ENCODE measurements around the gene SHOC2. TPM values are rescaled to one million over a fixed set of nuclear protein-coding genes. Genes with fewer than 3 reads are reported as not detected.

Gene SHOC2
- total RNA-seq, 1 donor from 2014 or later, result 44.4 TPM

DNA sequence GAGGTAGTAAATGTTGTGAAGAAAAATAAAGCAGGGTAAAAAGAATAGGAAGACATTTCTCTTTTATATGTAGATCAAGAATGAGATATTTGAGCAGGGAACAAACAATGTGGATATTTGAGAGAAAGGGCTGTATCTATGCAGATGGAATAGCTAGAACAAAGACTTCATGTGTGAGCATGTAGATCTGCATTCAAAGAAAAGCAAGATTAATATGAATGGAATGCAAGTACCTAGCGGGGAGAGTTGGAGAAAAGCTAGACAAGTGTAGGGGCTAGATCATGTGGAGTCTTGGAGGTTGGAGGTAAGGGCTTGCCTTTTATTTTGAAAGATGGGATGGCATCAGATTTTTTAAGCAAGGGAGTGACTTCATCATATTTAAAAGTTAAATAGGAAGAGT lies 27.1 kb downstream of the SHOC2 start:
- DNase-seq (ENCODE audit: low read depth, low spot score), result no peak

DNA sequence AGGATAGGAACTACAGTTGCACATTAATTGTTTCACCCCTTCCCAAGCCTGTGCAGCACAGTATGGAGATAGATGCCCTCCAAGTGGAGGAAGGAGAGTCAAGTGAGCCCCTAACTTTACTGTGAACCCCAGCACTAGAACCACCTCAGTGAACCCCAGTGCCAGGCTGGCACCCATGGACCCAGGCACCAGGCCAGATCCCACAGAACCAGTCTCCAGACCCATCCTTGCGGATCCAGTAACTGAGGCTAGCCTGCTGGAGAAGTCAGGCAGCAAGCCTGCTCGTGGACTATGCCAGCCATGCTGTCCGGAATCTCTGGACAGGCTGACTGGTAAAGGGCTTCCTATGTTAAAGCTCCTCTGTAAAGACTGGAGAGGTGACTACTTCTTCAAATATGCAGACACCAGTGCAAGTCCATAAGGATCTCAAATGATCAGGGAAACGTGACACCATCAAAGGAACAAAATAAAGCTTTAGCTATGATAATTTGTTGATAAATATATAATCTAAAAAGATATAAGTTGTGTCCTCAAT lies 27.7 kb downstream of the SHOC2 start:
- no peak for DNase-seq (ENCODE audit: low read depth, low spot score)

DNA sequence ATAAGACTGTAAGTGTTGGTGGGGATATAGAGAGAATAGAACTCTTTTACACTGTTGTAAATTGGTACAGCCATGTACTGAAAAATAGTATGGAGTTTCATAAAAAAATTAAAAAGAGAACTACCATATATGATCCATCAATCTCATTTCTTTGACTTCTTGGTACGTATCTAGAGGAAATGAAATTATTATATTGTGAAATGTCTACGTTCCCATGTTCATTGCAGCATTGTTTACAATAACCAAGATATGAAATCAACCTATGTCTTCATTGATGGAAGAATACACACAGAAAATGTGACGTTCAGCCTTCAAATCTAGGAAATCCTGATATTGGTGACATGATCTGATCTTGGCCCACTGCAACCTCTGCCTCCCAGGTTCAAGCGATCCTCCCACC lies 32.0 kb downstream of the SHOC2 start:
- DNase-seq (ENCODE audit: low read depth, low spot score), result no peak

DNA sequence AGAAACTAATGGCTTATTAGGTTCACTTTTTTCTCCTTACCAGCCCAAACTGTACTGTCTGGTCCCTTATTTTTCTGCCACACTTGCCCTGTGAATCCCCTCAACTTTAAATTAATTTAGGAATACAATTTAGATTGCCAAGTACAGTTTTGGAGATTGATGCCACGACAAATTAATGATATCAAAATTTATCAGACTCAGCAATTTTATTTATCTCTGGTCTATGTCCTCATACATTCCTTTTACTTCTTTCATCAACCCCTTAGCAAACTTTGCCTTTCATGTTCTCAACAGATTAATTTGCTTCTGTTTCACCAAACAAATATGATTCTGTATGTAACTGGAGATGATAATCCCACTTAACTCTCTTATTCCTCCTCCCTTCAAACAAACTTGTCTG lies 38.2 kb downstream of the SHOC2 start:
- DNase-seq (ENCODE audit: low read depth, low spot score), result no peak

DNA sequence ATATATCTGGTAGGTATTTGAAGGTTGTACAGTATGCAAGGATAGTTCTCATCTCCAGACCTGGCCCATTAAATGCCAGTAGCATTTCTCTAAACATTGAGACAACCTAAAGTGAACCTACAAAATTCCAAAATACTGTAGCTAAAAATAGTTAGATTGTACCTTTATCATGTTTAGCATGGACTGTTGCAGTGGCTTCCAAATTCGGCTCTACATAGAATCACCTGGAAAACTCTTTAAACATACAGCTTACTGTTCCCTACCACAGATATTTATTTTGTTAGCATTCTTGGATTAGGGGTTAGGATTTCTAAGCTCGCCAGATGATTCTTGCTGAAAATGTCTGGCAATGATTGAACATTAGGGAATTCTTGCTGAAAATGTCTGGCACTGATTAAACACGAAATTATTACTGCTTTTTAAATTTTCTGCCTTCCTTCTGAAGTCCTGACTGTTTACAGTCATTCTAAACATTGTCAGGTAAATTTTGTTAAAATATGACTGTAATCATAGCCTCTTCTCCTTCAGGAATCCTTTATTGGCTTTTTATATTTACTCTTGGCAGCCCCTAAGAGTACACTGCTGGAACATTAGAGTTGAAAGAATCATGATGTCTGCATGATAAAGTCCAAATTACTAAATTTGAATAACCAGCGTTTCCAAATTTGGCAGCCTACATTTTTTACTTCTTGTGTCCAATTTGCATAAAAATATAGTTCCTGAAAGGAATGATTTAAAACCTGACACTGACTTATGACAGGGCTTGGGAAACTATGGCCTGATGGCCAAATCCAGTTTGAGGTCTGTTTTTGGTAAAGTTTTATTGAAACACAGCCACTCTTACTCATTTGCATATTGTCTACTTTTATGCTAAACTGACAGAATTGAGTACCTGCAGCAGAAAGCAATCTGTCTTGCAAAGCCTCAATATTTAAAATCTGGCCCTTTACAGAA lies 40.3 kb downstream of the SHOC2 start:
- no peak for DNase-seq (ENCODE audit: low read depth, low spot score)

DNA sequence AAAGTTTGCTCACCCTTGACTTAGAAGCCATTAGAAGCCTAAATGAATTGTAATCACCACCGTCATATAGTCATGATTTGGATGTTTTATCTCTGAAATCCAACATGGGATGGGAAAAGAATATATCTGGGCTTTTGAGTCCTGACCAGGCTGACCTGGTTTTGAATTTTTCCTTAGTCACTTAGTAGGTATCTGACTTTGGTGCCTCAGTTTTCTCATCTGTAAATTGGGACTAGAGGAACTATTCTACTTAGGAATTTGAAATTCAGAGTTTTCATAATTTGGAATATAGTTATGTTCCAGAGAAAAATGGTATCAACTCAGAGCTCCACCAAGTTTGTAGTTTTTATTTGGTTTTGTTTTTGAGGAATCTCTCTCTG lies 40.9 kb downstream of the SHOC2 start:
- no peak for DNase-seq (ENCODE audit: low read depth, low spot score)

DNA sequence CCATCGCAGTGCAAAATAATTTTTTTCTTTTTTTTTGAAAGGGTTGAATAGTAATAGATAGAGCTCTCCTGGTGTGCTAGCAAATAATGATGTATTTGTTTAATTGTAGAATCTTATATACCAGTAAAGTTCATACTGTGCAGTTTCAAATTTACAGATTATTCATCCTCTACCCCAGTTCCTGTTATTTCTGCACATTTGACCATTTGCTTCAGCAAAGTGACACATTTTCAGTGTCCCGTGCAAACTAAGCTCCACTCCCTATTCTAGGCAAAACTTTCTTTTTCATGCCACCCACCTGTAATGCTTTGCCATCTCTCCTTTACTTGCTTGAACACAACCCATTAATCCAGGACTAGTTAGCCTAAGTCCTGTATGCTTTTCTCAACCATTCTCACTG lies 43.0 kb downstream of the SHOC2 start:
- DNase-seq (ENCODE audit: low read depth, low spot score), result no peak

DNA sequence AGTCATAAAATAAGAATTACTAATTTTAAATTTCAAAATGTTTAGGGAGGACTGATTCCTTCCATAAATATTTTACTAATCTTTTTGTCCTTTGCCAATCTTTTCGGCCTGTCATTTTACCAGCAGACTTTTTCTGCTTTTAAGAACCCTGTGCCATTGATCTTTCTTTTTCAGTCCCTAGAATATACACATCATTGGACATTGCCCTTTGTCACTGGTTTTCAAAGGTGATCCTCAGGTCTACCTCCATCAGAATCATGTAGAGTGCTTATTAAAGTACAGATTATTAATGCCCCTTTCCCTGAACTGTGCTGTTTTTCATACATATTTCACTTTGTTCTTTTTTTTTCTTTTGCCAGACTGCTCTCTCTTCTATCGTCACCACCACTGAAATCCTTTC lies 43.8 kb downstream of the SHOC2 start:
- no peak for DNase-seq (ENCODE audit: low read depth, low spot score)

DNA sequence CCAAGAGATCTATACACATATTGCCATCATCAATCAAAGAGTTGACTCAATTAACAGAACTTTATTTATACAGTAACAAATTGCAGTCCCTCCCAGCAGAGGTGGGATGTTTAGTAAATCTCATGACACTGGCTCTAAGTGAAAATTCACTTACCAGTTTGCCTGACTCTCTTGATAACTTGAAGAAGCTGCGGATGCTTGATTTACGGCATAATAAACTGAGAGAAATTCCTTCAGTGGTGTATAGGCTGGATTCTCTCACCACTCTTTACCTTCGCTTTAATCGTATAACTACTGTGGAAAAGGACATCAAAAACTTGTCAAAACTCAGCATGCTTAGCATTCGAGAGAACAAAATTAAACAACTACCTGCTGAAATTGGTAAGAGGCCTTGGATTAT lies 45.3 kb downstream of the SHOC2 start:
- DNase-seq (ENCODE audit: low read depth, low spot score), result no peak

DNA sequence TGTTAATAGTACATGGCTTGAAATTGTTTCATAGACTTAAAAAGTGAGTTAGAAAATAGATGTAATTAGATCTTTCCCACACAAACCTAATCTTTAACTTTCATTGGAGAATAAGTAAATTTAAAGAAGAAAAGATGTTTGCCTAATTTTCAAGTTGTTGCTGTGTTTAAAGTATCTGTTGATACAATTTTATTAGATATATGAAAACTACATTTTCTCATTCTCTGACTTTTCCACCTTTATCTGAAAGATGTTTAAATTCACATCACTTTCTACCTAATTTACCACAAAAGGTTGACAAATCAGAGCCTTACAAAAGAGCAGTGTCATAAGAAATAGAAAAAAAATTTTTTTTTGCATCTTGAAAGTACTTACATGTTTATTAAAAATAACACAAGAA lies 45.8 kb downstream of the SHOC2 start:
- no peak for DNase-seq (ENCODE audit: low read depth, low spot score)

DNA sequence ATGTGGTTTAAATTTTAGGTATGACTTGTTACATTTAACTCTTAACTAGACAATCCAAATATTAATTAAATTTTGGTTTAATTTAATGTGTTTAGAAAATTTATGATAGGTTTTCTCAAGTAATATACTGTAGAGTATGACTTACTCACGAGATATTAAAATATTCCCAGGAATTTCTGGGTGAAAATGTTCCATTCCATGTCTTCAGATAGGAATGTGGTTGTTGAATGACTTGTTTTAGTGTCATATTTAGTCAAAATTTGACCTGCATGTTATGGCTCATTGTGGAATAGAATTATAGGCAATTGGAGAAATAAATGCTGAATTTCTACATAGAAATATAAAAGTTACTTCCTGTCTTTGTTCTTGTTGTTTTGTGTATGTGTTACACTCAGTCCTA lies 46.7 kb downstream of the SHOC2 start:
- DNase-seq (ENCODE audit: low read depth, low spot score), result no peak

DNA sequence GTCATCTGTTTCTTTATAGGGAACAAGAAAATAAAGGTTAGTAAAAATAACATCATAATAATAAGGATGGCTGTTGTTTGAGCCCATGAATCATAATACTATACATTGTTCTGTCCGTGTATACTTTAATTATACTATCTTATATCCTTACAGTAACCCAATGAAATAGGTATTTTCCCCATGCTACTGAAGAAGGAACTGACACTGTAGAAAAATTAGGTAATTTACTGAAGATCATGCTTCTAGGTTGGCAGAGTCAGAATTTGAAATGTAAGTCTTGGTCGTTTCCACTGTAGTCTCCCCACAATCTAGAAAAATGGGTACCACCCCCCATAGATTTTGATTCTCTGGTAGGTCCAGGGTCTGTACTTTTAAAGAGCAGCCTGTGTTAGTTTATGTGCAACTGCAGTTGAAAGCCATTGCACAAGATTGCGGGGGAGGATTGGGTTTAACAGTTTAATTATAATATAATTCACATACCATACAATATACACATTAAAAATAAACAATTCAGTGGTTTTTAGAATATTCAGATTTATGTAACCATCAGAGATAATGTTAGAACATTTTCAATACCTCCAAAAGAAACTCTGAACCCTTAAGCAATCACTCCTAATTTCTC lies 47.7 kb downstream of the SHOC2 start:
- DNase-seq (ENCODE audit: low read depth, low spot score), result no peak

DNA sequence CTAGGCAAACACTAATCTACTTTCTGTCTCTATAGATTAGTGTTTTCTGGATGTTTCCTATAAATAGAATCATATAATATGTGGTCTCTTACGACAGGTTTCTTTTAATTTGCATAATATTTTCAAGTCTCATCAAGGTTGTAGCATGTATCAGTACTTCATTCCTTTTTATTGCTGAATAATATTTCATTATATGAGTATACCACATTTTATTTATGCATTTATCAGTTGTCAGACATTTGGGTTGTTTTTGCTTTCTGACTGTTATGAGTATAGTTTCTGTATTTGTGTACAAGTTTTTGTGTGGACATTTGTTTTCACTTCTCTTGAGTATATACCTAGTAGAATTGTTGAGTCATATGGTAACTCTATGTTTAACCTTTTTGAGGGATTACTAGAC lies 48.2 kb downstream of the SHOC2 start:
- DNase-seq (ENCODE audit: low read depth, low spot score), result no peak

DNA sequence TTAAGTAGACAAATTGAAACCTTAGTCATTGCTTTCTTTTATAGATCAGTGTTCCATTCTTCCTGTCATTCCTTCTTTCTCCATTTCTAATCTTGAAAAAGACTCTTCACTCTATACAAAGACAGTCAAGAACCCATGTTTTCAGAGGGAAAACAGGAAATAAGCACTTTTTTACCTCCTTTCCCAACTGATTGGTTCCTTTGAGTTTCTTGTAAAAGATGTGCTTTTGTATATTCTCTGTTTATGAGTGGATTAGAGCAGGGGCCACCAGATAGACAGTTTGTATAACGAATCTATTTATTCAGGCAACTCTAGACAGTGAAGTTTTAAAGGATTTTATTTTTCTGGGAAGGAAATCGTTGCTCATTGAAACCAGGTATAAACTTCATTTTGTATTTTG lies 49.8 kb downstream of the SHOC2 start:
- no peak for DNase-seq (ENCODE audit: low read depth, low spot score)

DNA sequence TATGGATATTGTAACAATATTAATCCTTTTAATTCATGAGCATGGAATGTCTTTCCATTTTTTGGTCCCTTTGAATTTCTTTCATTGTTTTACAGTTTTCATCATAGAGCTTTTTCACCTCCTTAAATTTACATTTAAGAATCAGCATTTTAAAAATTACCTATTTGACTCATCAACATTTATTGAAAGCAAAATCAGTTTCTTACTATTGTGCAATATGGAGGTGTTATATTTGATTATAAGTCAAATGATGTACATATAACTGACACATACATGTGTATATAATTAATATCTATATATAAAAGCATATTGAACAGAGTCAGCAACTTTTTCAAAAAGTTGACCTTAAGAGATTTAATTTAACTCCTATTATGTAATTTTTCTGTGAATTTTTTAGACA lies 52.2 kb downstream of the SHOC2 start:
- no peak for DNase-seq (ENCODE audit: low read depth, low spot score)

DNA sequence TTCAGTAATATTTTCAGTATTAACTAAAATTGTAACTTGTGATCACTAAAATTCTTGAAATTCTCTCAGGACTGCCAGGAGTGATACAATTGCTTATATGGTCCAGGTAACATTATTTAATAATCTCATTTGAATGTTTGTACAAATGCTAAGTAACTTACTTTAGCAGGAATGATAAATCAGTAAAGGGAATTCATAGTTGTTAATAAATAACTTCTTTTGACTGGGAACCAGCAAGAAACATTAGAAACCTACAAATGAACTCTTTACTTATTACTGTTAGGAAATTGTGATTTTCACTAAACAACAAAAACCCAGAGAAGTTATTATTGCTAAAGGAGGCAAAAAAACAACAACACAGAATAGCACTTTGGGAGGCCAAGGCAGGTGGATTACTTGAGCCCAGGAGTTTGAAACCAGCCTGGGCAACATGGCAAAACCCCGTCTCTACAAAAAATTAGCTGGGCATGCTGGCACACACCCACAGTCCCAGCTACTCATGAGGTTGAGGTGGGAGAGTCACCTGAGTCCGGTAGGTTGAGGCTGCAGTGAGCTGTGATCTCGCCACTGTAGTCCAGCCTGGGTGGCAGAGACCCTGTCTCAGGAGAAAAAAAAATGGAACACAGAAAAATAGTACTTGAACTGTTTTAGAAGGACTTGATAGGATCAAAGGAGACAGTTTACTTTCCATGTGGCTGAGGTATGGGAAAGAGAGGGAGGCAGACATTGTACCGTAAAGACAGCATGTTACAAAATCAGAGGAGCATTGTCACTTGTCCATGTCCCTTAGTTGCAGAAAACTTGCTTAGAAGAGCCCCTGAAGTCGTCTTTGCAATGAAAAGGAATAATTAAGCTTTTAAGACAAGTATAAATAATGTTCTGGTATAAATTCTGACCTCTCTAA lies 53.1 kb downstream of the SHOC2 start:
- DNase-seq (ENCODE audit: low read depth, low spot score), result no peak

DNA sequence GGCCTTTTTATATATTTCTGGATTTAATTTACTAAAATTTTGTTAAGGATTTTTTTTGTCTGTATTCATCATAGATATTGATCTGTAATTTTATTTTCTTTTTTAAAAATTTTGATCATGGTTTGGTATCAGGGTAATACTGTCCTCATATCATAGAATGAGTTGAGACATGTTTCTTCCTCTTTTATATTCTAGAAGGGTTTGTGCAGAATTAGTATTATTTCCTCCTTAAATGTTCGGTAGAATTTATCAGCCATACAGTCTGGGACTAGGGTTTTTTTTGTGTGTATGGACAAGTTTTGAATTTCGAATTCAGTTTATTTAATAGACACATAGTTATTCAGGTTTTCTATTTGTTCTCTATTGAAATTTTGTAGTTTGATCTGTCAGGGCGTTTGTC lies 54.0 kb downstream of the SHOC2 start:
- no peak for DNase-seq (ENCODE audit: low read depth, low spot score)

DNA sequence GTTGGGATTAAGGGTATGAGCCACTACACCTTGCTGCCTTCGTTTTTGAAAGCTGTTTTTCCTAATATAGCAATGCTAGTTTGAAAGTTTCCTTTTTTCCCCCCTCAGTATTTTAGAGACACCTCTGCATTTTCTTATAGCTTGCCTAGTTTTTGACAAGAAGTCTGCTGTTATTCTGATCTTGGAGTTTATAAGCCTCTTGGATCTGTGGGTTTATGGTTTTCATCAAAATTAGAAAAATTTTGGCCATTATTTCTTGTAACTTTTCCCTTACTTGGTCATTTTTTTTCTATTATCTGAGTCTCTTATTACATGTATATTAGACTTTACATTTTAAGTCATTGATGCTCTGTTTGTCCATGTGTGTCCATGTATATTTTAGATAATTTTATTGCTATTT lies 57.2 kb downstream of the SHOC2 start:
- DNase-seq (ENCODE audit: low read depth, low spot score), result no peak

DNA sequence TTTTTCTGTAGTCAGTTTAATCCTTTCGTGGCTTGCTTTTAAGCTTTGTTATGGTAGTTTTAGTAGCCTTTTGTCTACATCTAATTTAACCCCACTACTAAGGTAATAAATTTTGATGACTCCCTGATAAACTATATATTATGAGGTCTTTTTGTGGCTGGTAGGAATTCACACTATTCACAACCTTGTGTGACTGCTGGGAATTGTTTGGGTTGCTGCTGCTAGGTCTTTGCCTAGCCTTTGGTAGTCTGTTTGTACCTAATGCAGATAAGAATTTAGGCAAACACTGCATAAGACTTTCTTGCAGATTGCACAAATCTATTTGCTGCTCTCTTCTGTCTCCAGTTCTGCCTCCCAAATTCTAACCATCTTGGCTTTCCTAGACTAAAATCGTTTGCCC lies 58.3 kb downstream of the SHOC2 start:
- DNase-seq (ENCODE audit: low read depth, low spot score), result no peak

DNA sequence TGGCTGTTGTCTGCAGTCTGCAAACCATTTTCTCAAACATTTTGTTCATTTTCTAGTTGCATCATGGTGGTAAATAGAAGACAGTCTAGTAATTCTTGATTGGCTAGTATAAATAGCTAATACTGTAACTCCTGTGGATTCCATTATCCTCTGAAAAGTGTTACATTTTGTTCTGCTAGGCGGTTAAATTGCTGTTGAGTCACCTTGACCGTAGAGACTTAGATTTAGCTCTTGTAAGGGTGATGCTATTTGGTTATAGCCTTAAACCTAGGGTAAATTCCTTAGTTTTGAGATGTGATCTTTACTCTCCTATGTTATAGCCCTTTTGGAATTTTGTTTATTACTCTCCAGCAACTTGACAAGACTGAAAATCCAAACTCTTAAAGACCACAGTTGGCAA lies 58.8 kb downstream of the SHOC2 start:
- DNase-seq (ENCODE audit: low read depth, low spot score), result no peak

DNA sequence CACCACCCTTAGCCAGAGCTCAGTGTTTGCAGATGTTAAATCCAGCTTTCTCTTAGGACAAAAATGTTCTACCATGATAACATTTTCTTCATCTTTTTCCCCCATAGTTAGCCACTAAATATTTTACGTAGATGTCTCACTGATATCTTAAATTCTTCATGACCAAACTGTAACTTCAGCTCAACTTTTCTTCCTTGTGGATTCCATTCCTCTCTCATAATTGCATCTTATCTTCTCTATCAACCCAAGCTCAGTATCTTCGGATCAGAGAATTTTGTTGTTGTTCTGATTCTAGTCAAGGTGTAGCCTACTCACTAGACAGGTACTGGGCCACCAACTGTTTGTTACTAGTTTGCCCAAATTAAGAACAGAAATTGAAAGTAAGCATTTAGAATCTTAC lies 60.2 kb downstream of the SHOC2 start:
- no peak for DNase-seq (ENCODE audit: low read depth, low spot score)

DNA sequence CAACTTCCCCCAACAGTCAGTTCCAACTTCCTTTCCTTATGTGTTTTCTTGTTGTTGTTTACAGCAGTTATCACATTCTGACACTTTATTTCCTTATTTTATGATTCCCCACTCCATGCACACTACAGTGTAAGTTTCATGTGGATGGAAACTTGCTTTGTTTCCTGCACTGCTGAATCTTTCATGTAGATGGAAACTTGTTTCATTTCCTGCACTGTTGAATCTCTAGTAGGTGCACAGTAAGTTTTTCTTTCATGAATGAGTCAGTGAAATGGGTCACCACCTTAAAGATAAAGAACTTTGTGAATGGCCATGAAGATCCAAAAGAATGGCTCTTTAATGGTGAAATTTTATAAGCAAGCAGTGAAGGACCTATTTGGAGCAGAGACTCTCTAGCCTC lies 61.4 kb downstream of the SHOC2 start:
- no peak for DNase-seq (ENCODE audit: low read depth, low spot score)
